Measurements from ENCODE around the gene KRT84. TPM values are rescaled to one million over a fixed set of nuclear protein-coding genes. Genes with fewer than 3 reads are reported as not detected.

The KRT84 gene
- total RNA-seq, 2 experiments from 2014 or later, result not detected

GRCh38 chr12:52380271-52380694 is 5.2 kb downstream of the KRT84 start:
- H3K27me3 Mint-ChIP-seq, result peaks cover 4% of the 10 kb centered on the region
- CTCF ChIA-PET, result no interaction called here
- Histone ChIP-seq H3K36me3 (ENCODE audit: insufficient read depth, low read length) (no peaks in the 10 kb centered on the region), H3K27me3 (ENCODE audit: control insufficient read depth in 1 of 2, insufficient read depth in 2 of 2, low read length in 2 of 2) (peaks cover 0 to 4% of the 10 kb centered on the region in 2 experiments), H3K4me1 (ENCODE audit: insufficient read depth, low read length) (peaks cover 3% of the 10 kb centered on the region), H3K9me3 (ENCODE audit: control insufficient read depth in 1 of 2, insufficient read depth in 1 of 2, low read length in 2 of 2) (no peaks in the 10 kb centered on the region), H3K4me3 (ENCODE audit: low read length) (no peak overlapping the region), H3K27ac (ENCODE audit: low read depth in 1 of 2, low read length in 2 of 2) (no peak overlapping the region)
- H3K27ac Mint-ChIP-seq, result no peak overlapping the region
- POLR2A ChIA-PET, result no interaction called here
- H3K9me3 Mint-ChIP-seq, result no peaks in the 10 kb centered on the region
- no peak overlapping the region for H3K4me3 Mint-ChIP-seq
- DNase-seq (no peak), ATAC-seq (ENCODE audit: poor library complexity) (no peak)
- no peaks in the 10 kb centered on the region for H3K36me3 Mint-ChIP-seq (ENCODE audit: low read depth)
- intact Hi-C loops (cut with DNase I, micrococcal nuclease), result no loop called here
- TF ChIP-seq, protein P1, sequence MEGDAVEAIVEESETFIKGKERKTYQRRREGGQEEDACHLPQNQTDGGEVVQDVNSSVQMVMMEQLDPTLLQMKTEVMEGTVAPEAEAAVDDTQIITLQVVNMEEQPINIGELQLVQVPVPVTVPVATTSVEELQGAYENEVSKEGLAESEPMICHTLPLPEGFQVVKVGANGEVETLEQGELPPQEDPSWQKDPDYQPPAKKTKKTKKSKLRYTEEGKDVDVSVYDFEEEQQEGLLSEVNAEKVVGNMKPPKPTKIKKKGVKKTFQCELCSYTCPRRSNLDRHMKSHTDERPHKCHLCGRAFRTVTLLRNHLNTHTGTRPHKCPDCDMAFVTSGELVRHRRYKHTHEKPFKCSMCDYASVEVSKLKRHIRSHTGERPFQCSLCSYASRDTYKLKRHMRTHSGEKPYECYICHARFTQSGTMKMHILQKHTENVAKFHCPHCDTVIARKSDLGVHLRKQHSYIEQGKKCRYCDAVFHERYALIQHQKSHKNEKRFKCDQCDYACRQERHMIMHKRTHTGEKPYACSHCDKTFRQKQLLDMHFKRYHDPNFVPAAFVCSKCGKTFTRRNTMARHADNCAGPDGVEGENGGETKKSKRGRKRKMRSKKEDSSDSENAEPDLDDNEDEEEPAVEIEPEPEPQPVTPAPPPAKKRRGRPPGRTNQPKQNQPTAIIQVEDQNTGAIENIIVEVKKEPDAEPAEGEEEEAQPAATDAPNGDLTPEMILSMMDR (IDR thresholded peaks at IDR 0.05), result no peak
- H3K4me1 Mint-ChIP-seq (ENCODE audit: low read depth), result peaks cover 12% of the 10 kb centered on the region

DNA sequence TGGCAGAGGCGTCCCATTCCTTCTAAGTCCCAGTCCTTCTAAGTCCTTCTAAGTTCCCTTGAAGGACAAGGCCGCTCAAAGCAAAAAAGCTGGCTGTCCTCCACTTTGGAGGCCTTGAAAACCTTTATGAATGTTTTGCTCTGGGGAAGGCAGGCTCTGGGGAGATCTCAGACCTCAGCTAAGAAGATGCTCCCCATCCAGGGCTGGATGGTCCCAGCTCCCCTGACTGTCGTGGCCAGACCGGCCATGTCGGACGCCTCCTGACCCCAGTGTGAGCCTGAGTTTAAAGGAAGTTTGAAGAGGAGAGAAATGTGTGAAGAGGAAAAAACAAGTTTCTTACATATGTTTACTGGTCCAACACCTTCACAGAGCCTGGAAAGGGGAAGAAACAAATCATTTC is 5.9 kb downstream of the KRT84 start:
- Histone ChIP-seq H3K4me1 (ENCODE audit: insufficient read depth, low read length) (peaks cover 3% of the 10 kb centered on the region), H3K4me3 (ENCODE audit: low read length) (no peak overlapping the region), H3K27ac (ENCODE audit: low read depth in 1 of 2, low read length in 2 of 2) (no peak overlapping the region), H3K27me3 (ENCODE audit: control insufficient read depth in 1 of 2, insufficient read depth in 2 of 2, low read length in 2 of 2) (peaks cover 0 to 4% of the 10 kb centered on the region in 2 experiments), H3K9me3 (ENCODE audit: control insufficient read depth in 1 of 2, insufficient read depth in 1 of 2, low read length in 2 of 2) (no peaks in the 10 kb centered on the region), H3K36me3 (ENCODE audit: insufficient read depth, low read length) (no peaks in the 10 kb centered on the region)
- no peaks in the 10 kb centered on the region for H3K36me3 Mint-ChIP-seq (ENCODE audit: low read depth)
- ATAC-seq (ENCODE audit: poor library complexity), result no peak
- H3K27me3 Mint-ChIP-seq, result peaks cover 4% of the 10 kb centered on the region
- no peak overlapping the region for H3K27ac Mint-ChIP-seq
- H3K4me1 Mint-ChIP-seq (ENCODE audit: low read depth), result peaks cover 12% of the 10 kb centered on the region
- ChIA-PET CTCF (no interaction called here), POLR2A (no interaction called here)
- DNase-seq, result no peak
- no peak overlapping the region for H3K4me3 Mint-ChIP-seq
- intact Hi-C loops (cut with DNase I, micrococcal nuclease), result no loop called here
- no peaks in the 10 kb centered on the region for H3K9me3 Mint-ChIP-seq
- TF ChIP-seq, protein P1 (IDR thresholded peaks at IDR 0.05), result no peak

DNA sequence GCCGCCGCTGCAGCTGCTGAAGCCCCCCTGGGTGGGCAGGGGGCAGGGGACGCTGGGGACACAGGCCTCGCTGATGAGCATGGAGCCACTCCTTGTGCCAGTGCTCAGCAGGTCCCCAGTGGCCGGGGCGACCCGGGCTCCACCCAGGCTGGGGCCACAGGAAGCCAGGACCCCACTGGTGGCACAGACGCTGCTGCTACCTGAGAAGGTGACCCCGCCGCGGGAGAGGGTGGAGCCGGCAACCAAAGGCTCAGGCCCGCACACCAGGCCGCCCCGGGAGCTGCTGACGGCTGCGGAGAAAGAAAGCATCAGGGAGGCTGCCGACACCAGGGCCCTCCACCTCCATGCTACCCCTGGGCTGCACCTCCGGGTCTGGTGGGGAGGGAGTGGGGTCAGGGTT is 7.4 kb downstream of the KRT84 start:
- intact Hi-C loops (cut with DNase I, micrococcal nuclease), result no loop called here
- H3K4me1 Mint-ChIP-seq (ENCODE audit: low read depth), result peaks cover 9% of the 10 kb centered on the region
- no peaks in the 10 kb centered on the region for H3K9me3 ChIP-seq (ENCODE audit: control insufficient read depth in 1 of 2, insufficient read depth in 1 of 2, low read length in 2 of 2)
- ChIA-PET CTCF (no interaction called here), POLR2A (no interaction called here)
- no peak for ATAC-seq (ENCODE audit: poor library complexity)
- no peak overlapping the region for H3K4me3 Mint-ChIP-seq
- H3K4me3 ChIP-seq (ENCODE audit: low read length), result no peak overlapping the region
- TF ChIP-seq, protein P1 (IDR thresholded peaks at IDR 0.05), result no peak
- no peaks in the 10 kb centered on the region for H3K9me3 Mint-ChIP-seq
- no peaks in the 10 kb centered on the region for H3K36me3 ChIP-seq (ENCODE audit: insufficient read depth, low read length)
- DNase-seq, result no peak
- peaks cover 0 to 4% of the 10 kb centered on the region in 2 experiments for H3K27me3 ChIP-seq (ENCODE audit: control insufficient read depth in 1 of 2, insufficient read depth in 2 of 2, low read length in 2 of 2)
- peaks cover 3% of the 10 kb centered on the region for H3K4me1 ChIP-seq (ENCODE audit: insufficient read depth, low read length)
- no peak overlapping the region for H3K27ac Mint-ChIP-seq
- peaks cover 4% of the 10 kb centered on the region for H3K27me3 Mint-ChIP-seq
- no peaks in the 10 kb centered on the region for H3K36me3 Mint-ChIP-seq (ENCODE audit: low read depth)
- no peak overlapping the region for H3K27ac ChIP-seq (ENCODE audit: low read depth in 1 of 2, low read length in 2 of 2)
